OCI-LY3 (cell line): Measurements from ENCODE around the gene TMEM183A.

Experiments used
- H2AFZ ChIP-seq: fragments of 200-600, 300-600 bp; shearing (Covaris generic); 2 replicates; pipeline ENCODE4 v1.6.0; 2014; ENCODE audit warnings: antibody characterized with exemption, low read depth, low read length
- H3K27ac ChIP-seq: fragments of 200-600, 300-600 bp; sonication (generic); 2 replicates; pipeline ENCODE4 v1.5.1; 2014; ENCODE audit warnings: mild to moderate bottlenecking, low read length, moderate library complexity, mixed read lengths
- H3K27me3 ChIP-seq: fragments of 200-600, 300-600 bp; sonication (generic); 2 replicates; pipeline ENCODE4 v1.6.1; 2014; ENCODE audit warnings: low read depth, low read length, mixed read lengths
- H3K36me3 ChIP-seq: fragments of 200-600, 300-600 bp; sonication (generic); replicated peaks from 2 replicates; pipeline ENCODE3; 2014; ENCODE audit warnings: low read depth, low read length, mixed read lengths
- H3K4me1 ChIP-seq: fragments of 300-600, 200-600 bp; sonication (generic); 2 replicates; pipeline ENCODE4 v1.6.1; 2014; ENCODE audit warnings: low read length, mixed read lengths
- H3K4me2 ChIP-seq: fragments of 200-600, 300-600 bp; sonication (generic); 2 replicates; pipeline ENCODE4 v1.6.1; 2014; ENCODE audit warnings: low read length, mixed read lengths
- H3K4me3 ChIP-seq: fragments of 300-600, 200-600 bp; sonication (generic); 2 replicates; pipeline ENCODE4 v1.5.1; 2014; ENCODE audit warnings: antibody characterized with exemption, mild to moderate bottlenecking, low read length, moderate library complexity
- H3K79me2 ChIP-seq: fragments of 300-600, 200-600 bp; shearing (Covaris generic); 2 replicates; pipeline ENCODE4 v1.6.1; 2014; ENCODE audit warnings: mild to moderate bottlenecking, low read length, mixed read lengths
- H3K9ac ChIP-seq: fragments of 300-600, 200-600 bp; shearing (Covaris generic); 2 replicates; pipeline ENCODE4 v1.6.0; 2014; ENCODE audit warnings: mild to moderate bottlenecking, low read length, moderate library complexity
- H3K9me3 ChIP-seq: fragments of 200-600, 300-600 bp; shearing (Covaris generic); 2 replicates; pipeline ENCODE4 v1.6.1; 2014; ENCODE audit warnings: low read length, mixed read lengths; ENCODE audit not compliant: insufficient read depth
- H4K20me1 ChIP-seq: fragments of 200-600, 300-600 bp; sonication (generic); 2 replicates; pipeline ENCODE4 v1.6.1; 2016; ENCODE audit warnings: low read length, mixed read lengths; ENCODE audit not compliant: insufficient read depth
- EZH2phosphoT487 ChIP-seq: fragments of 200-600 bp; shearing (Covaris generic); IDR thresholded peaks from 2 replicates; pipeline ENCODE4 v1.6.1; 2018; ENCODE audit warnings: antibody characterized with exemption, mixed run types, low read depth
- TF ChIP-seq, protein P1 (sequence below): fragments of 200-600, 300-600 bp; sonication (generic); IDR thresholded peaks from 2 replicates; pipeline ENCODE4 v1.5.1; 2014; ENCODE audit warnings: antibody characterized with exemption, low read length, low read depth

The TMEM183A gene

GRCh38 chr1:202987922-202988583, 19.1 kb upstream of the TMEM183A start:
- Histone ChIP-seq H3K36me3 (no peaks in the 10 kb centered on the region), H3K27ac (no peak overlapping the region), H3K4me2 (no peak overlapping the region), H3K9ac (no peak overlapping the region), H2AFZ (no peak overlapping the region), H3K79me2 (no peaks in the 10 kb centered on the region), H3K4me3 (no peak overlapping the region), H3K27me3 (peaks cover 22% of the 10 kb centered on the region; the same call in 1 of the 2 replicates), H3K4me1 (peaks cover 4% of the 10 kb centered on the region), H3K9me3 (no peaks in the 10 kb centered on the region), H4K20me1 (no peaks in the 10 kb centered on the region)
- TF ChIP-seq EZH2phosphoT487: no peak
- TF ChIP-seq, protein P1, sequence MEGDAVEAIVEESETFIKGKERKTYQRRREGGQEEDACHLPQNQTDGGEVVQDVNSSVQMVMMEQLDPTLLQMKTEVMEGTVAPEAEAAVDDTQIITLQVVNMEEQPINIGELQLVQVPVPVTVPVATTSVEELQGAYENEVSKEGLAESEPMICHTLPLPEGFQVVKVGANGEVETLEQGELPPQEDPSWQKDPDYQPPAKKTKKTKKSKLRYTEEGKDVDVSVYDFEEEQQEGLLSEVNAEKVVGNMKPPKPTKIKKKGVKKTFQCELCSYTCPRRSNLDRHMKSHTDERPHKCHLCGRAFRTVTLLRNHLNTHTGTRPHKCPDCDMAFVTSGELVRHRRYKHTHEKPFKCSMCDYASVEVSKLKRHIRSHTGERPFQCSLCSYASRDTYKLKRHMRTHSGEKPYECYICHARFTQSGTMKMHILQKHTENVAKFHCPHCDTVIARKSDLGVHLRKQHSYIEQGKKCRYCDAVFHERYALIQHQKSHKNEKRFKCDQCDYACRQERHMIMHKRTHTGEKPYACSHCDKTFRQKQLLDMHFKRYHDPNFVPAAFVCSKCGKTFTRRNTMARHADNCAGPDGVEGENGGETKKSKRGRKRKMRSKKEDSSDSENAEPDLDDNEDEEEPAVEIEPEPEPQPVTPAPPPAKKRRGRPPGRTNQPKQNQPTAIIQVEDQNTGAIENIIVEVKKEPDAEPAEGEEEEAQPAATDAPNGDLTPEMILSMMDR: no peak

DNA sequence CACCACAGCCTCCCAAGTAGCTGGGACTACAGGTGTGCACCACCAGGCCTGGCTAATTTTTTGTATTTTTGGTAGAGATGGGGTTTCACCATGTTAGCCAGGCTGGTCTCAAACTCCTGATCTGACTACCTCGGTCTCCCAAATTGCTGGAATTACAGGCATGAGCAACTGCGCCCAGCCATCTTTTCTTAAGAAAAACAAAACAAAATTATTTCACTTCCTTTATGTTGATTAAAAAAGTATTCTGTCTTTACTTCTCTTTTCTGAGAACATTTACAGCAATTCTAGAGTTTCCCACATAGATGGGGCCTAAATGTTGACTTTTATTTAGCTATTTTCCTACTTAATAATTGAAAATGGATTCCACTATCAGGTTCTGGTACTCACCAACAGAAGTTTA, 17.3 kb upstream of the TMEM183A start:
- H4K20me1 ChIP-seq: no peaks in the 10 kb centered on the region
- no peak for TF ChIP-seq EZH2phosphoT487
- TF ChIP-seq, protein P1: no peak
- no peak overlapping the region for H3K4me2 ChIP-seq
- no peaks in the 10 kb centered on the region for H3K36me3 ChIP-seq
- H3K79me2 ChIP-seq: no peaks in the 10 kb centered on the region
- H3K4me3 ChIP-seq: no peak overlapping the region
- H3K9me3 ChIP-seq: no peaks in the 10 kb centered on the region
- H2AFZ ChIP-seq: no peak overlapping the region
- no peak overlapping the region for H3K27ac ChIP-seq
- peaks cover 22% of the 10 kb centered on the region; the same call in 1 of the 2 replicates for H3K27me3 ChIP-seq
- peaks cover 4% of the 10 kb centered on the region for H3K4me1 ChIP-seq
- no peak overlapping the region for H3K9ac ChIP-seq

- Histone ChIP-seq H3K27ac (no peak overlapping the region), H3K4me2 (no peak overlapping the region), H3K9me3 (no peaks in the 10 kb centered on the region), H3K36me3 (no peaks in the 10 kb centered on the region), H3K79me2 (no peaks in the 10 kb centered on the region), H3K9ac (no peak overlapping the region), H3K27me3 (peaks cover 34% of the 10 kb centered on the region), H4K20me1 (no peaks in the 10 kb centered on the region), H3K4me1 (peaks cover 4% of the 10 kb centered on the region), H2AFZ (no peak overlapping the region), H3K4me3 (no peak overlapping the region)
- TF ChIP-seq, protein P1: no peak
- TF ChIP-seq EZH2phosphoT487: no peak
These were observed 16.1 kb upstream of the TMEM183A start for GRCh38 chr1:202991112-202991511.

- H3K27ac ChIP-seq: no peak overlapping the region
- H3K9ac ChIP-seq: no peak overlapping the region
- no peaks in the 10 kb centered on the region for H3K36me3 ChIP-seq
- peaks cover 50% of the 10 kb centered on the region for H3K27me3 ChIP-seq
- no peaks in the 10 kb centered on the region for H3K79me2 ChIP-seq
- H3K4me1 ChIP-seq: peaks cover 13% of the 10 kb centered on the region
- no peak overlapping the region for H3K4me2 ChIP-seq
- no peak for TF ChIP-seq EZH2phosphoT487
- no peak overlapping the region for H2AFZ ChIP-seq
- H4K20me1 ChIP-seq: no peaks in the 10 kb centered on the region
- no peaks in the 10 kb centered on the region for H3K9me3 ChIP-seq
- H3K4me3 ChIP-seq: no peak overlapping the region
These were observed 12.4 kb upstream of the TMEM183A start for GRCh38 chr1:202994756-202995155.
